K562 (cell line): ENCODE measurements around the gene CHAC1. TPM values are rescaled to one million over a fixed set of nuclear protein-coding genes. Genes with fewer than 3 reads are reported as not detected.

ENCODE experiments used
- BRF2 ChIP-seq: IDR thresholded peaks from 3 replicates; pipeline ENCODE4 v1.6.1; 2011; ENCODE audit warnings: borderline replicate concordance, mild to moderate bottlenecking; ENCODE audit not compliant: insufficient read length, insufficient read depth
- CAMTA2 ChIP-seq: fragments of 250-450 bp; sonication (Bioruptor Pico); conservative IDR thresholded peaks from 2 replicates; pipeline ENCODE4 v1.5.1; 2022
- DEAF1 ChIP-seq: fragments of 450-650 bp; formaldehyde crosslinking; IDR thresholded peaks from 2 replicates; pipeline ENCODE4 v1.4.0; 2020; ENCODE audit warnings: mild to moderate bottlenecking, moderate library complexity
- FOXM1 ChIP-seq, 2 experiments: fragments of 450-650 bp in 1 of 2; sonication (generic) in 1 of 2; formaldehyde crosslinking in 1 of 2; IDR thresholded peaks; 2 replicates each; pipeline versions ENCODE4 v1.6.1 to v1.9.0; 2017 to 2022; ENCODE audit warnings: low read depth in 2 of 2, mild to moderate bottlenecking in 2 of 2, missing genetic modification reagents in 1 of 2, moderate library complexity in 1 of 2
- GMEB1 ChIP-seq: fragments of 250-450 bp; sonication (Bioruptor Pico); IDR thresholded peaks from 2 replicates; pipeline ENCODE4 v1.4.0; 2020; ENCODE audit warnings: mild to moderate bottlenecking
- HMBOX1 ChIP-seq: sonication (generic); IDR thresholded peaks from 2 replicates; pipeline ENCODE4 v1.6.1; 2016
- HOMEZ ChIP-seq: fragments of 250-450 bp; sonication (Bioruptor Pico); IDR thresholded peaks from 2 replicates; pipeline ENCODE4 v1.4.0; 2020; ENCODE audit warnings: mild to moderate bottlenecking, moderate library complexity
- MXD1 ChIP-seq: fragments of 250-450 bp; sonication (Bioruptor Pico); IDR thresholded peaks from 2 replicates; pipeline ENCODE4 v1.8.0; 2021; ENCODE audit warnings: borderline replicate concordance, mild to moderate bottlenecking, moderate library complexity; ENCODE audit not compliant: poor library complexity, severe bottlenecking
- NEUROD1 ChIP-seq: fragments of 150-350 bp; IDR thresholded peaks from 2 replicates; pipeline ENCODE4 v1.6.1; 2014; ENCODE audit warnings: borderline replicate concordance, low read length, low read depth; ENCODE audit not compliant: partially characterized antibody
- NR4A1 ChIP-seq, 2 experiments: fragments of 250-450 bp in 1 of 2; fragments of 450-650 bp in 1 of 2; sonication (Bioruptor Pico) in 1 of 2; IDR thresholded peaks; 2 replicates each; pipeline versions ENCODE4 v1.4.0 to v1.6.1; 2016 to 2020; ENCODE audit warnings: mild to moderate bottlenecking in 2 of 2, missing compliant biosample characterization in 1 of 2, missing genetic modification characterization in 1 of 2, moderate library complexity in 1 of 2
- PURB ChIP-seq: sonication (generic); formaldehyde crosslinking; IDR thresholded peaks from 2 replicates; pipeline ENCODE4 v1.9.0; 2021; ENCODE audit warnings: low read depth, mild to moderate bottlenecking, missing genetic modification reagents
- RAD51 ChIP-seq: fragments of 450-650 bp; IDR thresholded peaks from 2 replicates; pipeline ENCODE4 v1.7.1; 2016; ENCODE audit warnings: low read depth, mild to moderate bottlenecking, borderline replicate concordance
- ZNF134 ChIP-seq: fragments of 250-450 bp; sonication (Bioruptor Pico); conservative IDR thresholded peaks from 2 replicates; pipeline ENCODE4 v1.4.0; 2020
- ZNF398 ChIP-seq: fragments of 250-450 bp; sonication (Bioruptor Pico); IDR thresholded peaks from 2 replicates; pipeline ENCODE4 v1.8.0; 2021; ENCODE audit warnings: moderate library complexity, mild to moderate bottlenecking, inconsistent platforms
- polyA plus RNA-seq, 8 experiments: library from polyadenylated mRNA; depleted of rRNA in 4 of 8; stranded (reverse) in 5 of 8; unstranded in 3 of 8; fragments of >200 nt; fragmentation: Nextera tagmentation in 2 of 8; fragmentation: Illumina TruSeq in 1 of 8; extraction: Ambion mirVana in 2 of 8; extraction: Trizol in 1 of 8; gene quantifications; 2 replicates each; pipeline versions ENCODE4 v1.2.1 to v1.2.3, GENCODE V29; 2011 to 2014; ENCODE audit warnings: inconsistent platforms in 1 of 8, missing spikeins in 1 of 8
- total RNA-seq, 7 experiments: library from RNA; depleted of rRNA in 6 of 7; stranded (reverse); fragments of >200 nt in 6 of 7; fragmentation: Illumina TruSeq in 2 of 7; extraction: Trizol in 2 of 7; gene quantifications; 2 replicates each; pipeline versions ENCODE4 v1.2.1 to v1.2.3, GENCODE V29; 2011 to 2021; ENCODE audit warnings: low replicate concordance in 1 of 7

The CHAC1 gene
- total and polyA plus RNA-seq, 9 of the 15 experiments (the other 6 are each of a cell fraction or from before 2014, with no cell fraction given): 0.47 to 39.0 (median 7.5) TPM

GRCh38 chr15:40952901-40953712 is at the start of gene CHAC1 (continued):
- TF ChIP-seq BRF2 (no peak), DEAF1 (CRISPR knock-in tag) (no peak), MXD1 (peak; percentile 1), NR4A1 (CRISPR knock-in tag; IDR thresholded peaks at IDR 0.05) (no peak), NR4A1 (tag; IDR thresholded peaks at IDR 0.05) (no peak), GMEB1 (CRISPR knock-in tag) (no peak), NEUROD1 (peak; percentile 56), ZNF398 (no peak), HMBOX1 (no peak), FOXM1 (IDR thresholded peaks at IDR 0.05; ENCODE audit: low read depth) (no peak), FOXM1 (CRISPR knock-in tag; IDR thresholded peaks at IDR 0.05; ENCODE audit: low read depth) (no peak), ZNF134 (CRISPR knock-in tag) (no peak), PURB (CRISPR knock-in tag) (no peak), RAD51 (no peak), CAMTA2 (CRISPR knock-in tag) (no peak), HOMEZ (CRISPR knock-in tag) (no peak)
